ENCODE results near the gene USP12.
A peak's percentile ranks its signal among the peaks of the same experiment; 100 is the strongest.

The USP12 gene

DNA sequence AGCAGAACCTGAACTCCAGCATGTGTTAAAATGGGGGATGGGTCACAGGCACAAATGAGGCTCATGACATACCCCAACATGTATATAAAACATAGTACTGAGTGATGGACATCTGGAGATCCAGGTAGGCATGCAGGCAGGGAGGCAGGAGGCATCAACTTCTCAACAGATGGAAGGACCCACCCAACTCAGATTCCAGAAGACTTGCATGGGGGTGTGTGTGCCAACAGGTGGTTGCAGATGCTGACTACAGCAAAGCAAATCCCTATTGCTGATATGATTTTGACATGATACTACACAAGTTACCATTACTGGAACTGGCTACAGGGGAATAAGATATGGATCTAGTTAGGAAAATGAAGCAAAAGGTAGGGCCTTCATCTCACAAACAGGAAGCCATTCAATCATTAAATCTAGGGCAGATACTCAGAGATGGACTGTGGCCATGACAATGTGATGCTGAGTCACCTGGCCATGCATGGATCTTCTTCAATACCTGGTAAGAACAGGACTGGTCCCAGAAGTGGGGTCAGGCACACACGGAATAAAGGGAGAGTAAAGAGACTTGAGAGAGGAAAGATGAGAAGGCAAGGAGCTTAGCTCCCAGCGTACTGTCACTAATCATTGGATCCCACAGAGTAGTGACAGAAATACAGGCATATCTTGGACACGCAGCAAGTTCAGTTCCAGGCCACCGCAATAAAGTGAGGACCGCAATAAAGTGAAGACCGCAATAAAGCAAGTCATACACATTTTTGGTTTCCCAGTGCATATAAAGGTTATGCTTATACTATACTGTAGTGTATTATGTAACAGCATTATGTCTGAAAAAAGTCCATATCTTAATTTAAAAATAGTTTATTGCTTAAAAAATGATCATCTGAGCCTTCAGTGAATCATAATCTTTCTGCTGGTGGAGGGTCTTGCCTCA, 91.3 kb downstream of the USP12 start:
- Histone ChIP-seq H3K4me2 (ENCODE audit: low read length) (peak overlapping the region; percentile 9), H3K4ac (ENCODE audit: low read depth, low read length) (no peak overlapping the region), H3K36me3 (ENCODE audit: control insufficient read depth in 1 of 2, insufficient read depth in 2 of 2, low read length in 2 of 2) (peaks cover 5 to 7% of the 10 kb centered on the region in 2 experiments), H2AK5ac (ENCODE audit: low read length) (no peak overlapping the region), H3K4me1 (ENCODE audit: control insufficient read depth in 1 of 2, insufficient read depth in 2 of 2, low read length in 2 of 2) (peaks cover 11 to 13% of the 10 kb centered on the region in 2 experiments), H3K18ac (ENCODE audit: low read length) (no peak overlapping the region), H3K27me3 (ENCODE audit: insufficient read depth, low read length) (no peaks in the 10 kb centered on the region), H4K8ac (ENCODE audit: low read depth, low read length) (no peak overlapping the region), H4K91ac (ENCODE audit: low read depth, low read length) (no peak overlapping the region), H2BK12ac (ENCODE audit: low read length) (no peak overlapping the region), H3K9ac (ENCODE audit: low read length) (no peak overlapping the region), H2BK120ac (ENCODE audit: insufficient read depth, low read length, poor library complexity) (no peak overlapping the region), H4K12ac (ENCODE audit: low read depth, low read length) (no peak overlapping the region), H3K14ac (ENCODE audit: low read length) (no peak overlapping the region), H3K79me1 (ENCODE audit: low read length) (no peaks in the 10 kb centered on the region), H3K4me3 (ENCODE audit: low read depth, low read length) (no peak overlapping the region), H2BK5ac (ENCODE audit: low read depth, low read length, poor library complexity) (no peak overlapping the region), H2AFZ (ENCODE audit: insufficient read depth, low read length, poor library complexity) (no peak overlapping the region), H3K79me2 (ENCODE audit: control insufficient read depth, insufficient read depth, low read length, poor library complexity) (no peaks in the 10 kb centered on the region), H3K23ac (ENCODE audit: low read length) (peak overlapping the region; percentile 37), H3K9me3 (ENCODE audit: insufficient read depth, low read depth, low read length) (no peaks in the 10 kb centered on the region), H3K27ac (ENCODE audit: low read depth, low read length) (peak overlapping the region; percentile 57)
- peak in 1 of 2 donors; percentile 3 for DNase-seq
- WGBS (ENCODE audit: extremely low coverage, insufficient coverage, insufficient read length): no CpG with 5 or more reads among the region's 6 CpGs

DNA sequence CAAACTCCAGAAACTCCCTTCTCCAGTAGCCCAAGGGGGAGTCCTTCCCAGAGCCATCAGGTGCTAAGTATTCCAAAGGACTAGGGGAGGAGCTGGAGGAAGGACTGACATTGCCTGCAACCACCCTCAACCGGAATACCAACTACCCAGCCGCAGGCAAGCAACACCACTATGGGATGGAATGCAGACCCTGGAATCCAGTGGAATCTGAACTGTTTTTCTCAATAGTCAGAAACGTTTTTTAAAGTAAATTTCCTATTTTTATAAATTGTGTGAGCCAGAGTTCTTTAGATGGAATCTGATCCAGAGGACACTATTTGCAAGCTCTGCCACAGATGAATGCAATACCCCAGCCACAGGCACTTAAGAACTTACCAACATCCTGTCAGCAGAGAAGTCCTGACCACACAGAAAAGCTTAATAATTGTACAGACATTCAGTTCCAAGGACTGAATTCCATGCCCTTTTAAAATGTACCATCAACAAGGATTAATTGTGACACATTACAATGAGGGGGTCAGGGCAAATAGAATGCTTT, 92.1 kb downstream of the USP12 start:
- Histone ChIP-seq H3K27me3 (ENCODE audit: insufficient read depth, low read length) (no peaks in the 10 kb centered on the region), H3K4me3 (ENCODE audit: low read depth, low read length) (no peak overlapping the region), H3K79me2 (ENCODE audit: control insufficient read depth, insufficient read depth, low read length, poor library complexity) (no peaks in the 10 kb centered on the region), H2BK5ac (ENCODE audit: low read depth, low read length, poor library complexity) (no peak overlapping the region), H3K14ac (ENCODE audit: low read length) (no peak overlapping the region), H3K36me3 (ENCODE audit: control insufficient read depth in 1 of 2, insufficient read depth in 2 of 2, low read length in 2 of 2) (peaks cover 4 to 5% of the 10 kb centered on the region in 2 experiments), H2AFZ (ENCODE audit: insufficient read depth, low read length, poor library complexity) (no peak overlapping the region), H2BK120ac (ENCODE audit: insufficient read depth, low read length, poor library complexity) (no peak overlapping the region), H3K18ac (ENCODE audit: low read length) (no peak overlapping the region), H3K9ac (ENCODE audit: low read length) (no peak overlapping the region), H3K4me1 (ENCODE audit: control insufficient read depth in 1 of 2, insufficient read depth in 2 of 2, low read length in 2 of 2) (peaks cover 11 to 13% of the 10 kb centered on the region in 2 experiments), H3K4me2 (ENCODE audit: low read length) (peak overlapping the region; percentile 9), H2AK5ac (ENCODE audit: low read length) (no peak overlapping the region), H4K91ac (ENCODE audit: low read depth, low read length) (no peak overlapping the region), H3K27ac (ENCODE audit: low read depth, low read length) (peak overlapping the region; percentile 57), H2BK12ac (ENCODE audit: low read length) (no peak overlapping the region), H4K12ac (ENCODE audit: low read depth, low read length) (no peak overlapping the region), H3K23ac (ENCODE audit: low read length) (no peak overlapping the region), H3K79me1 (ENCODE audit: low read length) (no peaks in the 10 kb centered on the region), H3K4ac (ENCODE audit: low read depth, low read length) (no peak overlapping the region), H3K9me3 (ENCODE audit: insufficient read depth, low read depth, low read length) (no peaks in the 10 kb centered on the region), H4K8ac (ENCODE audit: low read depth, low read length) (no peak overlapping the region)
- WGBS (ENCODE audit: extremely low coverage, insufficient coverage, insufficient read length): no CpG with 5 or more reads among the region's 3 CpGs
- DNase-seq: peak; percentile 75 to 84

DNA sequence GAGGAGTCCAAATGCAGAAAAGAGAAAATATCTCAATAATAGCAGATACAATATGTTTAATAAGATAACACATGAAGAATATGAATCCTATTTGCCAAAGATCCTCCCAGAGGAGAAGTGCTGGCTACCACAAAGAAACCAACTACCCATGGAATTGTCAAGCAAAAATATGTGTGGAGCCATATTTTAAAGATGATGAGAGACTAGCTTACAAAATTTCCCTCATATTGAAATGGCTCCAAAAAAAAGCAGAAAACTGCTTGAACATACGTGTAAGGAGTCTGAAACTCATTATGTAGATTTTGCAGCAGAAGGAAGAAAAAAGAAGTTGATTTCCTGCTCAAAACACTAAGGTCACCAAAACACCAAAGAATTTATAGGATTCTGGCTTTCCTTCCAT, 94.2 kb downstream of the USP12 start:
- Histone ChIP-seq H3K9me3 (ENCODE audit: insufficient read depth, low read depth, low read length) (no peaks in the 10 kb centered on the region), H3K79me1 (ENCODE audit: low read length) (no peaks in the 10 kb centered on the region), H2AFZ (ENCODE audit: insufficient read depth, low read length, poor library complexity) (no peak overlapping the region), H2AK5ac (ENCODE audit: low read length) (no peak overlapping the region), H3K4me3 (ENCODE audit: low read depth, low read length) (no peak overlapping the region), H4K91ac (ENCODE audit: low read depth, low read length) (no peak overlapping the region), H3K18ac (ENCODE audit: low read length) (no peak overlapping the region), H4K12ac (ENCODE audit: low read depth, low read length) (no peak overlapping the region), H2BK12ac (ENCODE audit: low read length) (no peak overlapping the region), H3K9ac (ENCODE audit: low read length) (no peak overlapping the region), H3K27me3 (ENCODE audit: insufficient read depth, low read length) (no peaks in the 10 kb centered on the region), H3K4me2 (ENCODE audit: low read length) (no peak overlapping the region), H3K36me3 (ENCODE audit: control insufficient read depth in 1 of 2, insufficient read depth in 2 of 2, low read length in 2 of 2) (no peaks in the 10 kb centered on the region), H3K27ac (ENCODE audit: low read depth, low read length) (no peak overlapping the region), H3K14ac (ENCODE audit: low read length) (no peak overlapping the region), H4K8ac (ENCODE audit: low read depth, low read length) (no peak overlapping the region), H3K4me1 (ENCODE audit: control insufficient read depth in 1 of 2, insufficient read depth in 2 of 2, low read length in 2 of 2) (peaks cover 11 to 13% of the 10 kb centered on the region in 2 experiments), H3K23ac (ENCODE audit: low read length) (no peak overlapping the region), H2BK5ac (ENCODE audit: low read depth, low read length, poor library complexity) (no peak overlapping the region), H3K4ac (ENCODE audit: low read depth, low read length) (no peak overlapping the region), H2BK120ac (ENCODE audit: insufficient read depth, low read length, poor library complexity) (no peak overlapping the region), H3K79me2 (ENCODE audit: control insufficient read depth, insufficient read depth, low read length, poor library complexity) (no peaks in the 10 kb centered on the region)
- WGBS (ENCODE audit: extremely low coverage, insufficient coverage, insufficient read length): no CpG with 5 or more reads among the region's 1 CpG
- DNase-seq: no peak

DNA sequence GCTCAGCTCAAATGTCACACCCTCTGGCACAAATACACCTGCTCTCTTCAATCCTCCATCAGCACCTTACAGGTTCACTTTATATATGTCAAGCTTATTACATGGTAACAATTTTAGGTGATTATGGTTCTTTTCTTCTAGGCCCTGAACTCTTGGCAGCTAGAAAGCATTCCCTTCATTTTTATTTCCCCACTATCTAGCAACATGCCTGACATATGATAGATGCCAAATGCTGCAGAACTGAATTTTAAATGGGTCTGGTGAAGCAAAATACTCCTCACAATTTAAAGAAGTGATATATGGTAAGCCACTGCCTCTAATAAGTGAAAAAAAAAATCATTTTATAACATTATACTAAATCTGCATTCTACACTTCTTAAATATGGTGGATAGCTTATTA, 95.2 kb downstream of the USP12 start:
- Histone ChIP-seq H3K27ac (ENCODE audit: low read depth, low read length) (no peak overlapping the region), H3K79me2 (ENCODE audit: control insufficient read depth, insufficient read depth, low read length, poor library complexity) (no peaks in the 10 kb centered on the region), H3K27me3 (ENCODE audit: insufficient read depth, low read length) (no peaks in the 10 kb centered on the region), H2BK5ac (ENCODE audit: low read depth, low read length, poor library complexity) (no peak overlapping the region), H2AFZ (ENCODE audit: insufficient read depth, low read length, poor library complexity) (no peak overlapping the region), H3K18ac (ENCODE audit: low read length) (no peak overlapping the region), H4K91ac (ENCODE audit: low read depth, low read length) (no peak overlapping the region), H3K9ac (ENCODE audit: low read length) (no peak overlapping the region), H3K14ac (ENCODE audit: low read length) (no peak overlapping the region), H4K8ac (ENCODE audit: low read depth, low read length) (no peak overlapping the region), H2BK12ac (ENCODE audit: low read length) (no peak overlapping the region), H2AK5ac (ENCODE audit: low read length) (no peak overlapping the region), H3K9me3 (ENCODE audit: insufficient read depth, low read depth, low read length) (no peaks in the 10 kb centered on the region), H3K4me1 (ENCODE audit: control insufficient read depth in 1 of 2, insufficient read depth in 2 of 2, low read length in 2 of 2) (peaks cover 11 to 13% of the 10 kb centered on the region in 2 experiments), H3K23ac (ENCODE audit: low read length) (no peak overlapping the region), H2BK120ac (ENCODE audit: insufficient read depth, low read length, poor library complexity) (no peak overlapping the region), H3K4ac (ENCODE audit: low read depth, low read length) (no peak overlapping the region), H3K4me2 (ENCODE audit: low read length) (no peak overlapping the region), H4K12ac (ENCODE audit: low read depth, low read length) (no peak overlapping the region), H3K4me3 (ENCODE audit: low read depth, low read length) (no peak overlapping the region), H3K36me3 (ENCODE audit: control insufficient read depth in 1 of 2, insufficient read depth in 2 of 2, low read length in 2 of 2) (no peaks in the 10 kb centered on the region), H3K79me1 (ENCODE audit: low read length) (no peaks in the 10 kb centered on the region)
- DNase-seq: no peak
